Measurements from ENCODE around the gene NR2C2AP. TPM values are rescaled to one million over a fixed set of nuclear protein-coding genes. Genes with fewer than 3 reads are reported as not detected.

NR2C2AP gene, protein sequence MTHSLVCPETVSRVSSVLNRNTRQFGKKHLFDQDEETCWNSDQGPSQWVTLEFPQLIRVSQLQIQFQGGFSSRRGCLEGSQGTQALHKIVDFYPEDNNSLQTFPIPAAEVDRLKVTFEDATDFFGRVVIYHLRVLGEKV
- total RNA-seq (11.8 TPM), polyA plus RNA-seq (ENCODE audit: insufficient read depth in 1 of 8, insufficient read length in 8 of 8, low replicate concordance in 1 of 8) (10 to 100 TPM in 5 of 8 donors, 1 to 10 TPM in 3; 7.5 to 13.1 (median 11.0) TPM)
- long read RNA-seq, donor 1, partial matches to known transcripts = 7 of 23 reads
- long read RNA-seq, donor 1, other reads (novel, unspliced or antisense) = 15 of 23 reads
- long read RNA-seq, donor 2, partial matches to known transcripts = 0 of 1 reads
- long read RNA-seq, donor 2, other reads (novel, unspliced or antisense) = 0 of 1 reads
- long read RNA-seq, donor 3, partial matches to known transcripts = 0 of 2 reads
- long read RNA-seq, donor 3, other reads (novel, unspliced or antisense) = 0 of 2 reads
- long read RNA-seq, donor 4, partial matches to known transcripts = 0 of 1 reads
- long read RNA-seq, donor 4, other reads (novel, unspliced or antisense) = 0 of 1 reads
- long read RNA-seq, donor 5, partial matches to known transcripts = 0 of 5 reads
- long read RNA-seq, donor 5, other reads (novel, unspliced or antisense) = 0 of 5 reads
- long read RNA-seq, donor 6, partial matches to known transcripts = 86 of 110 reads
- long read RNA-seq, donor 6, other reads (novel, unspliced or antisense) = 21 of 110 reads
- long read RNA-seq, donor 7, partial matches to known transcripts = 6 of 9 reads
- long read RNA-seq, donor 7, other reads (novel, unspliced or antisense) = 0 of 9 reads
- long read RNA-seq, donor 8, partial matches to known transcripts = 0 of 4 reads
- long read RNA-seq, donor 8, other reads (novel, unspliced or antisense) = 0 of 4 reads
- long read RNA-seq, donor 9, partial matches to known transcripts = 0 of 2 reads
- long read RNA-seq, donor 9, other reads (novel, unspliced or antisense) = 0 of 2 reads
- long read RNA-seq, donor 10, partial matches to known transcripts = 0 of 5 reads
- long read RNA-seq, donor 10, other reads (novel, unspliced or antisense) = 0 of 5 reads
- long read RNA-seq, donor 11, partial matches to known transcripts = 0 of 1 reads
- long read RNA-seq, donor 11, other reads (novel, unspliced or antisense) = 0 of 1 reads

DNA sequence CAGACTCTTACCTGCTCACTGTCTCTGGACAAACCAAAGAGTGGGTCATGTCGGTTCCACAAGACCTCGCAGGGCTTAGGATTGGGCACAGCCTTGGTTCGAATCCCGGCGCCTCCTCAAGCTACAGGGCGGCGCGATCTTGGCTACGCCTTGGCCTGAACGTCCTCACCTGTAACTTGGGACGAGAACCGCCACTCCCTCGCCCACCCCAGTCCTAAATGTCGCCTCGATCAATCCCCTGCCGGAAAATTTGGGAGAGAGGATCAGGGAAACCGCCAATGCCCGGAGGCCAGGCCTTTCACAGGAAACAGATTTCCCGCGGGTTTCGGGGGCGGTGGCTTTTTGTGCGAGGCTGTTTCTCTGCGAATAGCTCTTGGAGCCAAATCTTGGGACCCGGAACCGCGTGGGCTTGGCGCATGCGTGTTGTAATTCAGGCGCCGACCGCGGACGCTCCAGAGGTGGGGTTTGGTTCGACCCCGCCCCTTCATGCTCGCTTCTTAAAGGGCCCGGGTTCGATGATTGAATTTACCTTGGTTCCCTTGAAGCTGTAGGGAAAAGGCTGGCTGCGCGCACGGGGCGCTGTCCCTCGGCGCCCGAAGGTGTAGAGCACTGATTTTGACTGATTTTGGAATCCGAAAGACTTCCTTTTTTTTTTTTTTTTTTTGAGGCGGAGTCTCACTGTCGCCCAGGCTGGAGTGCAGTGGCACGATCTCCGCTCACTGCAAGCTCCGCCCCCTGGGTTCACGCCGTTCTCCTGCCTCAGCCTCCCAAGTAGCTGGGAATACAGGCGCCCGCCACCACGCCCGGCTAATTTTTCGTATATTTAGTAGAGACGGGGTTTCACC is at the start of gene NR2C2AP:
Gene NR2C2AP, minus strand, starts transcription at position 403 of the 845 bp plus-strand sequence. Its CDS starts 354 bp downstream, at position 49.
- Histone ChIP-seq H3K36me3 (ENCODE audit: control insufficient read depth, insufficient read depth, low read length) (peaks cover 30% of the 10 kb centered on the region), H3K4me1 (ENCODE audit: control insufficient read depth, insufficient read depth, low read length) (peaks cover 8% of the 10 kb centered on the region), H3K9me3 (replicated peaks; ENCODE audit: control insufficient read depth, low read depth, low read length) (no peaks in the 10 kb centered on the region), H3K27ac (ENCODE audit: low read length) (peak within 1 kb of the TSS; percentile 66), H3K4me3 (ENCODE audit: low read length) (peak within 1 kb of the TSS; percentile 74), H3K27me3 (ENCODE audit: control insufficient read depth, insufficient read depth, low read length) (peaks cover 6% of the 10 kb centered on the region)
- peak; percentile 95 for DNase-seq
- 6% methylated on average over 58 of the region's 60 CpGs for WGBS (ENCODE audit: insufficient coverage)

GRCh38 chr19:19250196-19250801 is 47.1 kb upstream of the NR2C2AP start:
- H3K4me1 ChIP-seq (ENCODE audit: control insufficient read depth, insufficient read depth, low read length) = no peaks in the 10 kb centered on the region
- DNase-seq = no peak

DNA sequence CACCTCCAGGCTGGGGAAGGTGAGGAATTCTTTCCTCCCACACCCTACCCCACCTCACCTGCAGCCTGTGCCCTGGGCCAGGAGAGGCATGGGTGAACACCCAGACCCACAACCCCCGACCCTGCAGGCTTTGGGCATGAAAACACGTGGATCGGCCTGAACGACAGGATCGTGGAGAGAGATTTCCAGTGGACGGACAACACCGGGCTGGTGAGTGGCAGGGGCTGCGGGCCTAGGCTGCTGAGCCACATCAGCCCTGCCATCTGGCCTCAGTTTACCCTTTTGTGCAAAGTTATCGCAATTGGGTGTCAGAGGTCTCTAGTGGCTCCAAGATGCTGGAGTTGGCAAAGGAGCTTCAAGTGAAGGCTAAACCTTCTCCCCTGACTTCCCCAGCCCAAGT is 37.3 kb upstream of the NR2C2AP start:
- Histone ChIP-seq H3K36me3 (ENCODE audit: control insufficient read depth, insufficient read depth, low read length) (no peaks in the 10 kb centered on the region), H3K27ac (ENCODE audit: low read length) (no peak overlapping the region), H3K4me3 (ENCODE audit: low read length) (no peak overlapping the region), H3K9me3 (replicated peaks; ENCODE audit: control insufficient read depth, low read depth, low read length) (peaks cover 4% of the 10 kb centered on the region), H3K27me3 (ENCODE audit: control insufficient read depth, insufficient read depth, low read length) (peaks cover 2% of the 10 kb centered on the region), H3K4me1 (ENCODE audit: control insufficient read depth, insufficient read depth, low read length) (no peaks in the 10 kb centered on the region)
- no peak for DNase-seq
- 79% methylated on average over 9 of the region's 9 CpGs for WGBS (ENCODE audit: insufficient coverage)

More at GRCh38 chr19:19250196-19250801, 47.1 kb upstream of the NR2C2AP start:
- 42% methylated on average over 2 of the region's 5 CpGs for whole genome bisulfite sequencing (ENCODE audit: insufficient coverage)
- H3K27me3 ChIP-seq (ENCODE audit: control insufficient read depth, insufficient read depth, low read length) = peaks cover 18% of the 10 kb centered on the region
- H3K36me3 ChIP-seq (ENCODE audit: control insufficient read depth, insufficient read depth, low read length) = no peaks in the 10 kb centered on the region
- H3K4me3 ChIP-seq (ENCODE audit: low read length) = no peak overlapping the region
- no peaks in the 10 kb centered on the region for H3K9me3 ChIP-seq (replicated peaks; ENCODE audit: control insufficient read depth, low read depth, low read length)
- H3K27ac ChIP-seq (ENCODE audit: low read length) = no peak overlapping the region

DNA sequence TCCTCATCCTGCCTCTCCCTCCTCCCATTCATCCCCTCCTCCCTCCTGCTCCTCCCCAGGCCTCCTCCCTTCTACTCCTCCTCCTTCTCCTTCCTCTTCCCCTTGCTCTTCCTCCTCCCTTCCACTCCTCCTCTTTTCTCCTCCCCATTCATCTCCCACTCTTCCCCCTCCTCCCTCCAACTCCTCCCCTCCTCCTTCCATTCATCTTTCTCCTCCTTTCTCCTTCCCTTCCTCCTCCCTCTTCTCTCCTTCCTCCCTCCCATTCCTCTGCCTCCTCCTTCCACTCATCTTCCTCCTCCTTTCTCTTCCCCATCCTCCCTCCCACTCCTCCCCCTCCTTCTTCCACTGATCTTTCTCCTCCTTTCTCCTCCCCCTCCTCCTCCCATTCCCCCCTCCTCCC is 36.5 kb upstream of the NR2C2AP start:
- Histone ChIP-seq H3K27me3 (ENCODE audit: control insufficient read depth, insufficient read depth, low read length) (no peaks in the 10 kb centered on the region), H3K9me3 (replicated peaks; ENCODE audit: control insufficient read depth, low read depth, low read length) (peaks cover 8% of the 10 kb centered on the region), H3K36me3 (ENCODE audit: control insufficient read depth, insufficient read depth, low read length) (no peaks in the 10 kb centered on the region), H3K4me1 (ENCODE audit: control insufficient read depth, insufficient read depth, low read length) (no peaks in the 10 kb centered on the region), H3K27ac (ENCODE audit: low read length) (no peak overlapping the region), H3K4me3 (ENCODE audit: low read length) (no peak overlapping the region)
- DNase-seq = no peak

DNA sequence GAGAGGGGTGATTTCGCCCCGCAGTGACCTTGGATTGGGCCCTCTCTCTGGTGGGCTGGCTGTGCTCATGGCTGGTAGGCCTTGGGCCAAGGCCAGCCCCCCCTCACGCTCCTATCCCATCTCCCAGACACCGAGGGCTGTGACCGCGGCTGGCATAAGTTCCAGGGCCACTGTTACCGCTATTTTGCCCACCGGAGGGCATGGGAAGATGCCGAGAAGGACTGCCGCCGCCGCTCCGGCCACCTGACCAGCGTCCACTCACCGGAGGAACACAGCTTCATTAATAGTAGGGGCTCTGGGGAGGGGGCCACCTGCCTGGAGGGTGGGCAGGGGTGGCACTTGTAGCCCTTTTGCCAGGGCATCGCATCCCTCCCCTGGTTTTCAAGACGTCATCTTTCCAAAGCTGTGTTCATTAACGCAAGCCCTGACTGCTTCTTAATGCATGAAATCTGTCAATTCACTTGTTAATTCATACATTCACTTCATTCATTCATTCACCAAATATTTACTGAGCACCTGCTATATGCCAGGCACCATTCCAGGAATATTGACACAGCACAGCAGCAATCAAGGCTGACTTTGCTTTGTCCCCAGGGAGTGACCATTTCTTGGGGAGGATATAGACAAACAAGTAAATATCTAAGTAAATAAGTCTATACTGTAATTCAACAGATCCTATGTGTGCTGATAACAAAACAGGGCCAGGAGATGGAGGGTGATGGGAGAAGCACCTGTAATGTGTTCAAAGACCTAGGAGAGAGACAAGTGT is 35.1 kb upstream of the NR2C2AP start:
- H3K27ac ChIP-seq (ENCODE audit: low read length) = no peak overlapping the region
- WGBS (ENCODE audit: insufficient coverage) = 74% methylated on average over 9 of the region's 18 CpGs
- no peaks in the 10 kb centered on the region for H3K36me3 ChIP-seq (ENCODE audit: control insufficient read depth, insufficient read depth, low read length)
- no peak overlapping the region for H3K4me3 ChIP-seq (ENCODE audit: low read length)
- no peak for DNase-seq
- H3K9me3 ChIP-seq (replicated peaks; ENCODE audit: control insufficient read depth, low read depth, low read length) = peaks cover 20% of the 10 kb centered on the region
- no peaks in the 10 kb centered on the region for H3K4me1 ChIP-seq (ENCODE audit: control insufficient read depth, insufficient read depth, low read length)
- no peaks in the 10 kb centered on the region for H3K27me3 ChIP-seq (ENCODE audit: control insufficient read depth, insufficient read depth, low read length)

DNA sequence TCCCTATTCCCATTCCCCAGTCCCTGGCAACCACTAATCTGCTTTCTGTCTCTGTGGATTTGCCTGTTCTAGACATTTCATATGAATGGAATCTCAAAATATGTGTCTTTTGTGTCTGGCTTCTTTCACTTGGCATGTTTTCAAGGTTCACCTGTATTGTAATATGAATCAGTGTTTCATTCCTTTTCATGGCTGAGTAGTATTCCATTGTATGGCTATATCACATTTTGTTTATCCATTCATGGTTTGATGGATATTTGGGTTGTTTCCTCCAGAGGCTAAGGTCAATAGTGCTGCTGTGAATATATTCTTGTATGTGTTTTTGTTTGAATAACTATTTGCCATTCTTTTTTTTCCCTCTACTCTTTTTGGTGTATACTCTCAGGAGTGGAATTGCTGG is 33.0 kb upstream of the NR2C2AP start:
- Histone ChIP-seq H3K4me3 (ENCODE audit: low read length) (no peak overlapping the region), H3K36me3 (ENCODE audit: control insufficient read depth, insufficient read depth, low read length) (no peaks in the 10 kb centered on the region), H3K27me3 (ENCODE audit: control insufficient read depth, insufficient read depth, low read length) (no peaks in the 10 kb centered on the region), H3K27ac (ENCODE audit: low read length) (no peak overlapping the region), H3K4me1 (ENCODE audit: control insufficient read depth, insufficient read depth, low read length) (peaks cover 3% of the 10 kb centered on the region), H3K9me3 (replicated peaks; ENCODE audit: control insufficient read depth, low read depth, low read length) (peaks cover 21% of the 10 kb centered on the region)
- DNase-seq = no peak

DNA sequence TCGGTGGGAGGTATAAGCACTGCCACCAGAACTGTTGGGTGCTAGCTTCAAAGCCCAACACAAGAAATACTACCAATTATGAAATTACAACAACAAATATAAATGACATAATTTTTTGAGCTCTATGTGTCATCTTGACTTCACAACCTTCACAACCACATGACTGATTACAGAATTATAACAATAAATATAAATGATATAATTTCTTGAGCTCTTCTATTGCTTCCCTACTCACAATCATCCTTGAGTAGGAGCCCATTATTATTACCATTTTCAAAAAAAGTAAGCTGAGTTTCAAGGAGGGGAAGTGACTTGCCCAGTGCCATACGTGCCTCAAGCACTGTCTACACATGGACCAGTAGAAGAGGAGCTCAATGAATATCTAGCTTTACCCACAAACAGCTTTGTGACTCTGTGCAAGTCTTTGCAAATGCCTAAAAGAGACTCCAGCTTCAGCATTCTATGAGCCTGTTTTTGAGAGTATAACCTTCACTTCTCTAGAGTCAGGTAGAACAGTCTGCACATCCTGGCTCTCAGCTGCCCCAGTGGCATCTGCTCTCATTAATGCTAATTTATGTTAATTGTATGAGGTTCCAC is 31.1 kb upstream of the NR2C2AP start:
- Histone ChIP-seq H3K27me3 (ENCODE audit: control insufficient read depth, insufficient read depth, low read length) (peaks cover under 1% of the 10 kb centered on the region), H3K9me3 (replicated peaks; ENCODE audit: control insufficient read depth, low read depth, low read length) (peaks cover 21% of the 10 kb centered on the region), H3K4me1 (ENCODE audit: control insufficient read depth, insufficient read depth, low read length) (peaks cover 3% of the 10 kb centered on the region), H3K36me3 (ENCODE audit: control insufficient read depth, insufficient read depth, low read length) (no peaks in the 10 kb centered on the region), H3K27ac (ENCODE audit: low read length) (no peak overlapping the region), H3K4me3 (ENCODE audit: low read length) (no peak overlapping the region)
- DNase-seq = no peak
- no CpG with 5 or more reads among the region's 2 CpGs for WGBS (ENCODE audit: insufficient coverage)

GRCh38 chr19:19232261-19232721 is 29.1 kb upstream of the NR2C2AP start:
- peaks cover 13% of the 10 kb centered on the region for H3K27me3 ChIP-seq (ENCODE audit: control insufficient read depth, insufficient read depth, low read length)
- peaks cover 3% of the 10 kb centered on the region for H3K4me1 ChIP-seq (ENCODE audit: control insufficient read depth, insufficient read depth, low read length)
- H3K36me3 ChIP-seq (ENCODE audit: control insufficient read depth, insufficient read depth, low read length) = no peaks in the 10 kb centered on the region
- H3K4me3 ChIP-seq (ENCODE audit: low read length) = no peak overlapping the region
- DNase-seq = peak; percentile 58
- WGBS (ENCODE audit: insufficient coverage) = 51% methylated on average over 17 of the region's 19 CpGs
- H3K27ac ChIP-seq (ENCODE audit: low read length) = peak overlapping the region; percentile 20
- H3K9me3 ChIP-seq (replicated peaks; ENCODE audit: control insufficient read depth, low read depth, low read length) = peaks cover 21% of the 10 kb centered on the region

Measured in muscle of leg (tissue), 16 donors.